ENCODE results near the gene TMPRSS11E.
"Not testable (repeated sequence)": the region's sequence is repeated elsewhere in the genome, so short reads cannot be mapped to it uniquely, and the experiment has no call there.

TMPRSS11E gene, protein sequence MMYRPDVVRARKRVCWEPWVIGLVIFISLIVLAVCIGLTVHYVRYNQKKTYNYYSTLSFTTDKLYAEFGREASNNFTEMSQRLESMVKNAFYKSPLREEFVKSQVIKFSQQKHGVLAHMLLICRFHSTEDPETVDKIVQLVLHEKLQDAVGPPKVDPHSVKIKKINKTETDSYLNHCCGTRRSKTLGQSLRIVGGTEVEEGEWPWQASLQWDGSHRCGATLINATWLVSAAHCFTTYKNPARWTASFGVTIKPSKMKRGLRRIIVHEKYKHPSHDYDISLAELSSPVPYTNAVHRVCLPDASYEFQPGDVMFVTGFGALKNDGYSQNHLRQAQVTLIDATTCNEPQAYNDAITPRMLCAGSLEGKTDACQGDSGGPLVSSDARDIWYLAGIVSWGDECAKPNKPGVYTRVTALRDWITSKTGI
- 0 to 1.8 (median 0.20) reads per million in 9 experiments for total RNA-seq

DNA sequence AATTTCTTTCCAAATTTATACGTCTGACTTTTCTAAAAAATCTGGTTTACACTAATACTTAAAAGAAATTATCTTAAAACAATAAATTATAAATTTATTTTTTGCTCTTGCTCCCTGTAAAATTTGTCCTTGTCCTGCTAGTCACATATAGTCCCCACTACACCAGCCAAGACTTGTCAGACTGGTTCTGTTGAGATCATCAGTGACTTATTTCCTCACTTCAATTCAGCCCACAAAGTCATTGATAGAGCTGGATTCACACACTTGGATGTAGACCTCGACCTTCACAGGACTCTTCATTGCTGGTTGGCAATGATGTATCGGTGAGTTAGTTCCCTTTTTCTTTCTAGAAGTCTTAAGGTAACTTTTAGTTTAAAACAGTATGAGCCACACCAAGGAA is at the start of gene TMPRSS11E:
TMPRSS11E (plus strand) TSS at position 263 of the 400 bp plus-strand sequence; CDS start at position 313, 50 bp downstream.
- Mint-ChIP-seq H3K27me3 (peaks cover 0 to 5% of the 10 kb centered on the region in 2 donors), H3K4me3 (no peak within 1 kb of the TSS), H3K36me3 (ENCODE audit: insufficient read depth) (no peaks in the 10 kb centered on the region), H3K9me3 (no peaks in the 10 kb centered on the region), H3K27ac (no peak within 1 kb of the TSS), H3K4me1 (ENCODE audit: low read depth in 2 of 2) (peaks cover 0 to 4% of the 10 kb centered on the region in 2 donors)
- ATAC-seq (replicated peaks) = no peak
- DNase-seq = no peak

DNA sequence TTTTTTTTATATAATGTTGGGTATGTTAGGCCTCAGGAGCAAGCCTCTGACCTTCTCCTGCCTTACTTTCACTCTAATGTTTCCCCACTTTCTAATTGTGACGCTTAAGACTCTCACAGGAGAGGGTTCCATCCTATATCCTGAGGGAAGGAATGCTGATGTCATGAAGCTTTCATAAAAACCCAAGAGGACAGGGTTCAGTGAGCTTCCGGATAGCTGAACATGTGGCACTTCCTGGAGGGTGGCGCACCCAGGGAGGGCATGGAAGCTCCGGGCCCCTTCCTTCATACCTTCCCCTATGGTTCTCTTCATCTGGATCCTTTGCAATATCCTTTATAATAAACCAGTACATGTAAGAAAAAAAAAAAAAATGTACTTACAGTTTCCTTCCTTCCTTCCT is 48.0 kb upstream of the TMPRSS11E start:
- Mint-ChIP-seq H3K27me3 (peaks cover 14 to 17% of the 10 kb centered on the region in 2 donors), H3K4me3 (no peak overlapping the region), H3K4me1 (ENCODE audit: low read depth in 2 of 2) (peaks cover 0 to 2% of the 10 kb centered on the region in 2 donors), H3K36me3 (ENCODE audit: insufficient read depth) (no peaks in the 10 kb centered on the region), H3K9me3 (no peaks in the 10 kb centered on the region), H3K27ac (no peak overlapping the region)
- ATAC-seq (replicated peaks) (no peak), DNase-seq (no peak)

- Mint-ChIP-seq H3K4me1 (ENCODE audit: low read depth in 2 of 2) (peaks cover 0 to 1% of the 10 kb centered on the region in 2 donors), H3K27me3 (peaks cover 5 to 12% of the 10 kb centered on the region in 2 donors), H3K36me3 (ENCODE audit: insufficient read depth) (no peaks in the 10 kb centered on the region), H3K27ac (no peak overlapping the region), H3K9me3 (no peaks in the 10 kb centered on the region), H3K4me3 (no peak overlapping the region)
- no peak for ATAC-seq (replicated peaks)
- DNase-seq = no peak
Observed at GRCh38 chr4:68401231-68401630, 46.0 kb upstream of the TMPRSS11E start.

DNA sequence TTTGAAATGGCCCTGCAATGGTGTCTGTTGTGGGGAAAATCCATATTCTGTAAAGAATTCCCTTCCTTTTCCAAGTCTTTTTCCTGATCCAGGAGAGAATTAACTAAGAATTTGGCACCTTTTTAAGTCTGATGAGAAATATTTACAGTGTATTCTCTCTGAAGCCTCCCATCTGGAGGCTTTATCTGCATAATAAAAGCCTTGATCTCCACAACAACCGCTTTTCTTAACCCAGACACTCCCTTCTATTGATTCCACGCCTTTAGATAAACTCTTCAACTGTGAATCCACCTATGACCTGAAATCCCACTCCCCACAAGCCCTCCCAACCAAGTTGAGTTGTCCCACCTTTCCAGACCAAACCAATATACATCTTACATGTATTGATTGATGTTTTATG is 43.1 kb upstream of the TMPRSS11E start:
- Mint-ChIP-seq H3K4me1 (ENCODE audit: low read depth in 2 of 2) (peaks cover 0 to 1% of the 10 kb centered on the region in 2 donors), H3K27me3 (peaks cover 8 to 18% of the 10 kb centered on the region in 2 donors), H3K27ac (no peak overlapping the region), H3K9me3 (no peaks in the 10 kb centered on the region), H3K4me3 (no peak overlapping the region), H3K36me3 (ENCODE audit: insufficient read depth) (no peaks in the 10 kb centered on the region)
- DNase-seq (no peak), ATAC-seq (replicated peaks) (no peak)

DNA sequence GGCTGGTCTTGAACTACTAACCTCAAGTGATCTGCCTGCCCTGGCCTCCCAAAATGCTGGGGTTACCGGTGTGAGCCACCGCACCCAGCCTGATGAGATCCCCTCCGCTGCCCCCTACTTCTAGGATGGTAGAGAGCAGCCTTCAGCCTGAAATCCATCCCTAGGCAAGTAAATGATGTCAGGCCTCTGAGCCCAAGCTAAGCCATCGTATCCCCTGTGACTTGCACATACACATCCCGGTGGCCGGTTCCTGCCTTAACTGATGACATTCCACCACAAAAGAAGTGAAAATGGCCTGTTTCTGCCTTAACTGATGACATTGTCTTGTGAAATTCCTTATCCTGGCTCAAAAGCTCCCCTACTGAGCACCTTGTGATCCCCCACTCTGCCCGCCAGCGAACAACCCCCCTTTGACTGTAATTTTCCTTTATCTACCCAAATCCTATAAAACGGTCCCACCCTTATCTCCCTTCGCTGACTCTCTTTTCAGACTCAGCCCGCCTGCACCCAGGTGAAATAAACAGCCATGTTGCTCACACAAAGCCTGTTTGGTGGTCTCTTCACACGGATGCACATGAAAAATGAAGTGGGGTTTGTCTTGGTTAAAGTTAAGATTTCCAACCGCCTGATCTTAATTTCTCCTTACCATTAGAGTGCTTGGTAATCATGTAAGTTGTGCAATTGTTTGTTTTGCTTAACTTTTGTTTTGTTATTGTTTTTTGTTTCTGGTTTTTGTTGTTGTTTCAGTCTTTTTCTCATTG is 41.4 kb upstream of the TMPRSS11E start:
- not testable (repeated sequence) for H3K4me1 Mint-ChIP-seq (ENCODE audit: low read depth in 2 of 2); H3K4me3 Mint-ChIP-seq; DNase-seq; ATAC-seq (replicated peaks); H3K27ac Mint-ChIP-seq; H3K36me3 Mint-ChIP-seq (ENCODE audit: insufficient read depth); H3K9me3 Mint-ChIP-seq
- peaks cover 16 to 21% of the 10 kb centered on the region in 2 donors for H3K27me3 Mint-ChIP-seq

DNA sequence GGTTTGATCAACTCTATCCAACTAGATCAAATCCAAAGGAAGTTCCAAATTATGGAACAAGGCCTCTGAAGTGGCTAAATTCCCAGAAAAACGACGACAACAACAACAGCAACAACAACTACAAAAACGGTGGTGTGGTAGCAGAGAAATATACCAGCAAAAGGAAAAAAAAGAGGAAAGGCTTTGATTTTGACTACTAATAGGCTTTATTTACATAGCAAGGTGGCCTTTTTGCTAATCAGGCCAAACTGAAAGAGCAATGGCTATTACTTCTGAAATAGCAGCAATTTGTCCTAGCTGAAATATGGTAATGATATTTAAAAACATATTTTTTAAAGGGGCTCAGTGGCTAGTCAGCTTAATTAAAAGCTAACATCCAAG is 40.8 kb upstream of the TMPRSS11E start:
- ATAC-seq (replicated peaks) (no peak), DNase-seq (no peak)
- no peaks in the 10 kb centered on the region for H3K4me1 Mint-ChIP-seq (ENCODE audit: low read depth in 2 of 2)
- no peak overlapping the region for H3K27ac Mint-ChIP-seq
- no peaks in the 10 kb centered on the region for H3K9me3 Mint-ChIP-seq
- no peak overlapping the region for H3K4me3 Mint-ChIP-seq
- H3K27me3 Mint-ChIP-seq = peaks cover 17 to 19% of the 10 kb centered on the region in 2 donors
- no peaks in the 10 kb centered on the region for H3K36me3 Mint-ChIP-seq (ENCODE audit: insufficient read depth)

GRCh38 chr4:68407015-68407867 is 40.0 kb upstream of the TMPRSS11E start:
- H3K36me3 Mint-ChIP-seq (ENCODE audit: insufficient read depth); DNase-seq; ATAC-seq (replicated peaks); H3K27ac Mint-ChIP-seq; H3K9me3 Mint-ChIP-seq; H3K4me1 Mint-ChIP-seq (ENCODE audit: low read depth in 2 of 2); H3K4me3 Mint-ChIP-seq: not testable (repeated sequence)
- peaks cover 17 to 19% of the 10 kb centered on the region in 2 donors for H3K27me3 Mint-ChIP-seq

DNA sequence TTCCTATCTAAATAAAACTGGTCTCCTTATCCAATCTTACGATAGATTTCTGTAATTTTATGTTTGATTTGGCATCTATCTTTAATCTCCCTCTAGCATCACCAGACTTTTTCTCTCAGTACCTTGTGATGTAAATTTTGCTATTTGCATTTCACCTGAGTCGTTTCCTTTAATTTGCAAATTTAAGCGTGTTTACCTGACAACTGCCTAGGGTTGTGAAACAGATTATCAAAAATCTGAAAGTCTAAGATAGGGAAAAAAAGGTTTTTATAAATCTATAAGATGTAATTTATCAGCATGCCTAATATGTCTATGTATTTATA is 39.4 kb upstream of the TMPRSS11E start:
- no peak overlapping the region for H3K27ac Mint-ChIP-seq
- no peaks in the 10 kb centered on the region for H3K4me1 Mint-ChIP-seq (ENCODE audit: low read depth in 2 of 2)
- DNase-seq = no peak

DNA sequence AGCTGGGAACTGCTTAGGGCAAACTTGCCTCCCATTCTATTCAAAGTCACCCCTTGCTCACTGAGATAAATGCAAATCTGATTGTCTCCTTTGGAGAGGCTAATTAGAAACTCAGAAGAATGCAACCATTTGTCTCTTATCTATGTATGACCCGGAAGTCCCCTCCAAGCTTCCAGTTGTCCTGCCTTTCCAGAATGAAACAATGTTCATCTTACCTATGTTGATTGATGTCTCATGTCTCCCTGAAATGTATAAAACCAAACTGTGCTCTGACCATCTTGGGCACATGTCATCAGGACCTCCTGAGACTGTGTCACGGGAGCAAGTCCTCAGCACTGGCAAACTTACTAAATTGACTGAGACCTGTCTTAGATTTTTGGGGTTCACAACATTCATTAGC is 37.1 kb upstream of the TMPRSS11E start:
- no peak for ATAC-seq (replicated peaks)
- H3K27me3 Mint-ChIP-seq = peaks cover 11 to 19% of the 10 kb centered on the region in 2 donors
- no peaks in the 10 kb centered on the region for H3K4me1 Mint-ChIP-seq (ENCODE audit: low read depth in 2 of 2)
- H3K4me3 Mint-ChIP-seq = no peak overlapping the region
- H3K36me3 Mint-ChIP-seq (ENCODE audit: insufficient read depth) = no peaks in the 10 kb centered on the region
- no peak overlapping the region for H3K27ac Mint-ChIP-seq
- DNase-seq = no peak
- no peaks in the 10 kb centered on the region for H3K9me3 Mint-ChIP-seq

More for the DNA sequence above, 39.4 kb upstream of the TMPRSS11E start:
- Mint-ChIP-seq H3K36me3 (ENCODE audit: insufficient read depth) (no peaks in the 10 kb centered on the region), H3K4me3 (no peak overlapping the region), H3K27me3 (peaks cover 15 to 19% of the 10 kb centered on the region in 2 donors), H3K9me3 (no peaks in the 10 kb centered on the region)
- no peak for ATAC-seq (replicated peaks)

DNA sequence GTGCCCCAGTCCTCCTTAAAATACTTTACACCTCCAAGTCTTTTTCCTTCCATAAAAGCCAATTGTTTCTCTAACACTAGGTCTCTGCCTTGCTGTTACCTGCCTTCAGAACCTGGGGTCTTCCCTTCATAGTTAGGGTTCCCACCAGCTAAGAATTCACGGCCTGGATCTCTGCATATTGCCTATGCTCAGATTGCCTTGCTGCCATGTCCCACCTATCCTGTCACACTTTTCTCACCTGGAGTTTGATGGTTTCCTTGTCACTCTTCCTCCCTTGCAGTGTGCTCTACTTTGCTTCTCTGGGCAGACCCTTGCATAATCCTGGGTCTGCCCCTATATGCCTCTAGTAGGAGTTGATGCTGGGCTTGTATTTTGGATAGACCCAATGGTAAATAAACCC is 36.6 kb upstream of the TMPRSS11E start:
- Mint-ChIP-seq H3K4me3 (no peak overlapping the region), H3K36me3 (ENCODE audit: insufficient read depth) (no peaks in the 10 kb centered on the region), H3K4me1 (ENCODE audit: low read depth in 2 of 2) (no peaks in the 10 kb centered on the region), H3K27me3 (peaks cover 11 to 19% of the 10 kb centered on the region in 2 donors), H3K9me3 (no peaks in the 10 kb centered on the region), H3K27ac (no peak overlapping the region)
- DNase-seq (no peak), ATAC-seq (replicated peaks) (no peak)

- not testable (repeated sequence) for H3K4me1 Mint-ChIP-seq (ENCODE audit: low read depth in 2 of 2); H3K4me3 Mint-ChIP-seq; H3K27ac Mint-ChIP-seq; DNase-seq; ATAC-seq (replicated peaks); H3K9me3 Mint-ChIP-seq; H3K36me3 Mint-ChIP-seq (ENCODE audit: insufficient read depth)
- peaks cover 8 to 11% of the 10 kb centered on the region in 2 donors for H3K27me3 Mint-ChIP-seq
Observed at GRCh38 chr4:68412031-68412430, 35.2 kb upstream of the TMPRSS11E start.

DNA sequence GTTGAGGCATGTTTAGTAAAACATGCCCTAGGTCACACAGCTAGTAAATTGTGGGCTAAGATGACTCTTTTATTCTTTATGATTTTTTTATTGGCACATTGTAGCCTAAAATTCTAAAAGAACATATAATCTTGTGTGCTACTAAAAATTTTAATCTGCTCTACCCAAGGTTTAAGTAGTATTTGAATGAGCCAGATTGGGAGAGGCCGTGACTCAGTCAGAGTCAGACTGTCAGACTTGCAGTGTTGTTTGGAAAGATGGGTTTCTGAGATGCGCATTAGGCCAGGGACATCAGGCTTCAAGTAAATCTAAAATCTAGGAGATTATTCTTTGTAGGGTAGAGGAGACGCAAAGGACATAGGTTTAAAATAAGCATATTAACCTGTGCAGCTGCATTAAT is 30.7 kb upstream of the TMPRSS11E start:
- H3K36me3 Mint-ChIP-seq (ENCODE audit: insufficient read depth) = no peaks in the 10 kb centered on the region
- H3K9me3 Mint-ChIP-seq = no peaks in the 10 kb centered on the region
- peaks cover 0 to 5% of the 10 kb centered on the region in 2 donors for H3K27me3 Mint-ChIP-seq
- ATAC-seq (replicated peaks) (no peak), DNase-seq (no peak)
- H3K4me3 Mint-ChIP-seq = no peak overlapping the region
- no peaks in the 10 kb centered on the region for H3K4me1 Mint-ChIP-seq (ENCODE audit: low read depth in 2 of 2)
- no peak overlapping the region for H3K27ac Mint-ChIP-seq

DNA sequence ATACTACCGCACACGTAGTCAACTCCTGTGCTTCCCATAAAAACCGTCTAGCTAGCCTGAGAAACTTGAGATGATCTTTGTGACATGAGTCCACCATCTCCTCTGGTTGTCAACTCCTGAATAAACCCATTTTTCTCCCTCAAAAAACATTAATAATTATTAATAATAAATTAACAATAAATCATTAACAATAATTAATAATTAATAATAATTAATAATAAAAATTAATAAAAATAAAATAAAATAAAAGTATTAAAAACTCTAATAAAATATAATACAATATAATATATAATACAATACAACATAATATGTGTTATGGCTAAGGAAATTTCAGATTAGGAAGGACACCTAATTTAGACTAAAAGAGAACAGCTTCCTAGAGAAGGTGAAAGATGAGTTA is 20.7 kb upstream of the TMPRSS11E start:
- peaks cover 0 to 3% of the 10 kb centered on the region in 2 donors for H3K27me3 Mint-ChIP-seq
- no peak for ATAC-seq (replicated peaks)

More for the DNA sequence above, 20.7 kb upstream of the TMPRSS11E start:
- Mint-ChIP-seq H3K9me3 (no peaks in the 10 kb centered on the region), H3K36me3 (ENCODE audit: insufficient read depth) (no peaks in the 10 kb centered on the region), H3K27ac (no peak overlapping the region), H3K4me1 (ENCODE audit: low read depth in 2 of 2) (no peaks in the 10 kb centered on the region), H3K4me3 (no peak overlapping the region)
- DNase-seq = no peak
